ENCODE measurements around the gene SEPTIN8.

GRCh38 chr5:132802044-132802684 lies 25.1 kb upstream of the SEPTIN8 start:
- TF ChIP-seq POLR2A (IDR thresholded peaks at IDR 0.05), result no peak
- TF ChIP-seq EP300 (IDR thresholded peaks at IDR 0.05), result no peak
- no peak for TF ChIP-seq POLR2AphosphoS5 (IDR thresholded peaks at IDR 0.05)
- TF ChIP-seq, protein P1, sequence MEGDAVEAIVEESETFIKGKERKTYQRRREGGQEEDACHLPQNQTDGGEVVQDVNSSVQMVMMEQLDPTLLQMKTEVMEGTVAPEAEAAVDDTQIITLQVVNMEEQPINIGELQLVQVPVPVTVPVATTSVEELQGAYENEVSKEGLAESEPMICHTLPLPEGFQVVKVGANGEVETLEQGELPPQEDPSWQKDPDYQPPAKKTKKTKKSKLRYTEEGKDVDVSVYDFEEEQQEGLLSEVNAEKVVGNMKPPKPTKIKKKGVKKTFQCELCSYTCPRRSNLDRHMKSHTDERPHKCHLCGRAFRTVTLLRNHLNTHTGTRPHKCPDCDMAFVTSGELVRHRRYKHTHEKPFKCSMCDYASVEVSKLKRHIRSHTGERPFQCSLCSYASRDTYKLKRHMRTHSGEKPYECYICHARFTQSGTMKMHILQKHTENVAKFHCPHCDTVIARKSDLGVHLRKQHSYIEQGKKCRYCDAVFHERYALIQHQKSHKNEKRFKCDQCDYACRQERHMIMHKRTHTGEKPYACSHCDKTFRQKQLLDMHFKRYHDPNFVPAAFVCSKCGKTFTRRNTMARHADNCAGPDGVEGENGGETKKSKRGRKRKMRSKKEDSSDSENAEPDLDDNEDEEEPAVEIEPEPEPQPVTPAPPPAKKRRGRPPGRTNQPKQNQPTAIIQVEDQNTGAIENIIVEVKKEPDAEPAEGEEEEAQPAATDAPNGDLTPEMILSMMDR (IDR thresholded peaks at IDR 0.05), result no peak
